Epithelial cell of alveolus of lung (primary cell): ENCODE measurements around the gene PCDHA4. TPM values are rescaled to one million over a fixed set of nuclear protein-coding genes. Genes with fewer than 3 reads are reported as not detected.

ENCODE experiments used
- total RNA-seq: library from RNA; depleted of rRNA; stranded (reverse); fragments of >200 nt; gene quantifications from 2 replicates; pipeline ENCODE4 v1.2.1, GENCODE V29; 2015

Gene PCDHA4
- 0.48 TPM in 1 of 2 replicates, not detected in the other for total RNA-seq

DNA sequence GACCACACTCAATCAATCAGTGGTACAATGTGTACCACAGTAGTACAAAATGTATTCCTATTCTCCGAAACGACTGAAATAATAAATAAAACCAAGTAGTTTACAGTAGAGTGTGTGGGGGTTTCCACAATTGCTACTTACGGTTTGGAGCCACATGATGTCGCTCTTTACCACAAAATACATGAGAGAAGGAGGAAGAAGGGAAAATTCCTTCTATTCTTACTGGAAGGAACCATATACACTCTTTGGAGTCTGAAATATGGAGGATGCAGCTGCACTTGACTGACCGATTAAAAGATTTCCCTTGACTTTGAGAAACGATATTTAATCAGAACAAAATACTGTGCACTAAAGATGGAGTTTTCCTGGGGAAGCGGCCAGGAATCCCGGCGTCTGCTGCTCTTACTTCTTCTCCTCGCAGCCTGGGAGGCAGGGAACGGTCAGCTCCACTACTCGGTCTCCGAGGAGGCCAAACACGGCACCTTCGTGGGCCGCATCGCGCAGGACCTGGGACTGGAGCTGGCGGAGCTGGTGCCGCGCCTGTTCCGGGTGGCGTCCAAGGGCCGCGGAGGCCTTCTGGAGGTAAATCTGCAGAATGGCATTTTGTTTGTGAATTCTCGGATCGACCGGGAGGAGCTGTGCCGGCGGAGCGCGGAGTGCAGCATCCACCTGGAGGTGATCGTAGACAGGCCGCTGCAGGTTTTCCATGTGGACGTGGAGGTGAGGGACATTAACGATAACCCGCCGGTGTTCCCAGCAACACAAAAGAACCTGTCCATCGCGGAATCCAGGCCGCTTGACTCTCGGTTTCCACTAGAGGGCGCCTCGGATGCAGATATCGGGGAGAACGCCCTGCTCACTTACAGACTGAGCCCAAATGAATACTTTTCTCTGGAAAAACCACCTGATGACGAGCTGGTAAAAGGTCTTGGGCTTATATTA is at the start of gene PCDHA4:
TSS of gene PCDHA4 (plus strand) at position 235 of the 942 bp plus-strand sequence.

DNA sequence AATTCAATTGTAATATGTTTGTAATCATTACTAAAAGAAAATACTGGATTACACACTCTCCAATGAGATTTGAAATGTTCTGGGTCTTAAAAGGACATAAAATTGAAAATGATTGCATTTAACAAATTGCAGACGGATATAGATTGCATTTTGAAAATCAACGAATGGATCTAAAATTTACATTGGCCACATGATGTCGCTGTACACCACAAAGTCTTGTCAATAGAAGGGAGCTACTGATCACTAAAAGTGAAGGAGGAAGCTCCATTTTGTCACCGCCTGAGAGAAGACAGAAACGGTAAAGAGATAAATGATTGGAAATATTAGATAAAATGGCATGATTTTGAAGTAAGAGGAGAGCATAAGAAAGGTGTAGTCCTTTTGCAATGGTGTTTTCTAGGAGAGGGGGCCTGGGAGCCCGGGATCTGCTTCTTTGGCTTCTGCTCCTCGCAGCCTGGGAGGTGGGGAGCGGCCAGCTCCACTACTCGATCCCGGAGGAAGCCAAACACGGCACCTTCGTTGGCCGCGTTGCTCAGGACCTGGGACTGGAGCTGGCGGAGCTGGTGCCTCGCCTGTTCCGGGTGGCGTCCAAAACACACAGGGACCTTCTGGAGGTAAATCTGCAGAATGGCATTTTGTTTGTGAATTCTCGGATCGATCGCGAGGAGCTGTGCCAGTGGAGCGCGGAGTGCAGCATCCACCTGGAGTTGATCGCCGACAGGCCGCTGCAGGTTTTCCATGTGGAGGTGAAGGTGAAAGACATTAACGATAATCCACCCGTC is 20.8 kb upstream of the PCDHA4 start, which contains the start of gene PCDHA1:
TSS of gene PCDHA1 (plus strand) at position 236 of the 782 bp plus-strand sequence.

DNA sequence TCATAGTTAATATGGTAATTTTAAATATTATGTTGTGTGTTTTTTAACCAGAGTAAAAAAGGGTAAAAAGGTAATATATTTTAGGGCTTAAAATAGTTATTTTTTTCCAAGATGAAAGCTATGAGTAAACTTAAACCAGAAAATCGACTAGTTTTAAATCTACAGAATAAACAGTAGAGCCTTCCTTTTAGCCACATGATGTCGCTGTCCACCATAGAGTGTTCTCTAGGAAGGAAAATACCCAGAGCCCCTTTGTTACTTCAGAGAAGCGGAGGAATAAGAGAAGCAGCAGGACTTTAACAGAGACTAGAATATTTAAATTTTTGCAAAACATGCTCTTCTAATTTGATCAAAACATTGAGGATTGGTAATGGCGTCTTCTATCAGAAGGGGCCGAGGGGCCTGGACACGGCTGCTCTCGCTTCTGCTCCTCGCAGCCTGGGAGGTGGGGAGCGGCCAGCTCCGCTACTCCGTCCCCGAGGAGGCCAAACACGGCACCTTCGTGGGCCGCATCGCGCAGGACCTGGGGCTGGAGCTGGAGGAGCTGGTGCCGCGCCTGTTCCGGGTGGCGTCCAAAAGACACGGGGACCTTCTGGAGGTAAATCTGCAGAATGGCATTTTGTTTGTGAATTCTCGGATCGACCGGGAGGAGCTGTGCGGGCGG is 12.1 kb upstream of the PCDHA4 start, which contains the start of gene PCDHA2:
TSS of gene PCDHA2 (plus strand) at position 258 of the 664 bp plus-strand sequence.

DNA sequence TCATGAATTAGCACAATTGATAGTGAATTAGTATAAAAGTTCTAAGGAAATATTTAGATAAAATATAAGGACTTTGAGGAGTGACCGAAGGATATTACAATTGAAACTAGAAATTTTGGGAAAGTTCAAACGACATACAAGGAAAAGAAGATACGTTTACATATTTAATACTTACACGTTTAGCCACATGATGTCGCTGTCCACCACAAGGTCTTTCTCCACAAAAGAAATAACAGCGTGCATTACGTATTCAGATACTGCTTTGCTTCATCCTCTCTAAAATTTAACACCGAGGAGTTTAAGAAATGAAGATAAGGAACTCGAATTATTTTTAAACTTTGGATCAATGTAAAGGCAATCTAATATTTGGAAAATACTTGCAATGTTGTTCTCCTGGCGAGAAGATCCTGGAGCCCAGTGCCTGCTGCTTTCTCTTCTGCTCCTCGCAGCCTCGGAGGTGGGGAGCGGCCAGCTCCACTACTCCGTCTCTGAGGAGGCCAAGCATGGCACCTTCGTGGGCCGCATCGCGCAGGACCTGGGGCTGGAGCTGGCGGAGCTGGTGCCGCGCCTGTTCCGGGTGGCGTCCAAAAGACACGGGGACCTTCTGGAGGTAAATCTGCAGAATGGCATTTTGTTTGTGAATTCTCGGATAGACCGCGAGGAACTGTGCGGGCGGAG is 5.9 kb upstream of the PCDHA4 start, which contains the start of gene PCDHA3:
TSS of gene PCDHA3 (plus strand) at position 242 of the 678 bp plus-strand sequence.

DNA sequence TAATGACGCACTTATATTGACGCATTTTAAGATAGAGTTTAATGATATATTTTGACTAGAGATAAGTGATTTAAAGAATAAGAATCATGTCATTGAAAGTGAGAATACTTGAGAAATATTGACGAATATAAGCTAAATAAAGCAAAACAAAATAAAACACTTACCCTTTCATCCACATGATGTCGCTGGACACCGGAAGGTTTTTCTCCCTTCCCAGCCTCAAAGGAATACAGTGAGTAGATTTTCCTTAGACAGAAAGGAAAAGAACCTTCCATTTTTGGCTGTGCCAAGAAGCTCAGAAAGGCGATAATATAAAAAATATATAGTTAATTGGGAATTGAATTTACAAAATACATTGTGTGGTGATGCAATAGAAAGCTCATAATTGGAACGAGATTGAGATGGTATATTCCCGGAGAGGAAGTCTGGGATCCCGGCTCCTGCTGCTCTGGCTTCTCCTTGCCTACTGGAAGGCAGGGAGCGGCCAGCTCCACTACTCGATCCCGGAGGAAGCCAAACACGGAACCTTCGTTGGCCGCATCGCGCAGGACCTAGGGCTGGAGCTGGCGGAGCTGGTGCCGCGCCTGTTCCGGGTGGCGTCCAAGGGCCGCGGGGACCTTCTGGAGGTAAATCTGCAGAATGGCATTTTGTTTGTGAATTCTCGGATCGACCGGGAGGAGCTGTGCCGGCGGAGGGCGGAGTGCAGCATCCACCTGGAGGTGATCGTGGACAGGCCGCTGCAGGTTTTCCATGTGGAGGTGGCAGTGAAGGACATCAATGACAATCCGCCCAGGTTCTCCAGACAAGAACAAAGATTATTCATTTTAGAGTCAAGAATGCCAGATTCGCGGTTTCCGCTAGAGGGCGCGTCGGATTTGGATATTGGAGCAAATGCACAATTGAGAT is 14.8 kb downstream of the PCDHA4 start, which contains the start of gene PCDHA5:
TSS of gene PCDHA5 (plus strand) at position 239 of the 906 bp plus-strand sequence.

DNA sequence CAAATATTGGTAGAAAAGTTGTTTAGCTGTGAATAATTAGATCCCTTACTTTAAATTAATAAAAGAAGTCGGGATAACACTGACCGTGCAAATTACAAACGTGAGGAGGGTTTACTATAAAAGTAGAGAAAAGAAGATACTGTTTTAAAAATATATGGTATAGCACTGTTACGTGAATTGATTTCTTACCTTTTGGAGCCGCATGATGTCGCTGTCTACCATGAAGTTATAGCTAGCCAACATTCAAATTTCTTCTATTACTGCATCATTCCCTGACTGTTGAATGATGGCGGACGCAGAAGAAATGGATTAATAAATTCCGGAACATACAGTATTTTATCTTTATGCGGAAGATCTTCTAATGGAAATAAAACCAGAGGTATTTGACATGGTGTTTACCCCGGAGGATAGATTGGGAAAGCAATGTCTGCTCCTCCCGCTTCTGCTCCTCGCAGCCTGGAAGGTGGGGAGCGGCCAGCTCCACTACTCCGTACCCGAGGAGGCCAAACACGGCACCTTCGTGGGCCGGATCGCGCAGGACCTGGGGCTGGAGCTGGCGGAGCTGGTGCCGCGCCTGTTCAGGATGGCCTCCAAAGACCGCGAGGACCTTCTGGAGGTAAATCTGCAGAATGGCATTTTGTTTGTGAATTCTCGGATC is 21.0 kb downstream of the PCDHA4 start, which contains the start of gene PCDHA6:
TSS of gene PCDHA6 (plus strand) at position 257 of the 658 bp plus-strand sequence. CDS start at position 389, 132 bp downstream.

DNA sequence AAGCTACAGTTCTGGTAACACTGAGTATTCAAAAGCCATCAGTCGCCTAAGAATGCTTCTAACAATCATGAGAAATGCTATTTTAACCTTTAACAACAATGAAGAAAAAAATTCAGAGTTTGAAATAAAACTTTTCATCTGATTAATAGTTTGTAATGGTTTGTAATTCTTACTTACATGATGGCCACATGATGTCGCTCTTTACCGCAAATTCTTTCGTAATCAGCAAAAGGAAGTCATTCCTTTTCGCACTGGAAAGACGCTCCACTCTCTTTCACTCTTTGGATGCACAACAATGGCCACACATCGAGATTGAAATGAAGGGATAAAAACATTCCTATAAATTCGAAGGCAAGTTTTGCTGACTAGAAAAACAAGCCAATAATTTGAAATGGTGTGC is 27.1 kb downstream of the PCDHA4 start, which contains the start of gene PCDHA7:
TSS of gene PCDHA7 (plus strand) at position 277 of the 400 bp plus-strand sequence. CDS start at position 392, 115 bp downstream.

DNA sequence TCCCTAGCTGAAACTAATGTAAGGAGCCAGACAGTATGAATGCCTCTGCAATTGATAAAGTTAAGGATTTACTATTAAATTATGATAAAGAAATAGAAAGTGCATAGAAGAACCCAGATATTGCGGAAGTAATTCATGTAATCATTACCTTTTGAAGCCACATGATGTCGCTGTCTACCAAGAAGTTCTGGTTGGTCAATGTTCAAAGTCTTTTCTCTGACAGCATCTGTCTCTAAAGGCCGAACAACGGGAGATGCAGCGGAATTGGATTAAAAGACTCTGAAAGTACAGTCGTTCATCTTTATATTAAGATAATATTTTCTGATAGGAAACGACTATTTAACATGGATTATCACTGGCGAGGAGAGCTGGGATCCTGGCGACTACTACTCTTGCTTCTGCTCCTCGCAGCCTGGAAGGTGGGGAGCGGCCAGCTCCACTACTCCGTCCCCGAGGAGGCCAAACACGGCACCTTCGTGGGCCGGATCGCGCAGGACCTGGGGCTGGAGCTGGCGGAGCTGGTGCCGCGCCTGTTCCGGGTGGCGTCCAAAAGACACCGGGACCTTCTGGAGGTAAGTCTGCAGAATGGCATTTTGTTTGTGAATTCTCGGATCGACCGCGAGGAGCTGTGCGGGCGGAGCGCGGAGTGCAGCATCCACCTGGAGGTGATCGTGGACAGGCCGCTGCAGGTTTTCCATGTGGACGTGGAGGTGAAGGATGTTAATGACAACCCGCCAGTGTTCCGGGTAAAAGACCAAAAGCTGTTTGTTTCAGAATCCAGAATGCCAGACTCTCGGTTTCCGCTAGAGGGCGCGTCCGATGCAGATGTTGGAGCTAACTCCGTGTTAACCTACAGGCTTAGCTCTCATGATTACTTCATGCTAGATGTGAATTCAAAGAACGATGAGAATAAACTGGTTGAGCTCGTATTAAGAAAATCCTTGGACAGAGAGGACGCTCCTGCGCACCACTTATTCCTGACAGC is 34.4 kb downstream of the PCDHA4 start, which contains the start of gene PCDHA8:
TSS of gene PCDHA8 (plus strand) at position 210 of the 985 bp plus-strand sequence. CDS start at position 345, 135 bp downstream.

DNA sequence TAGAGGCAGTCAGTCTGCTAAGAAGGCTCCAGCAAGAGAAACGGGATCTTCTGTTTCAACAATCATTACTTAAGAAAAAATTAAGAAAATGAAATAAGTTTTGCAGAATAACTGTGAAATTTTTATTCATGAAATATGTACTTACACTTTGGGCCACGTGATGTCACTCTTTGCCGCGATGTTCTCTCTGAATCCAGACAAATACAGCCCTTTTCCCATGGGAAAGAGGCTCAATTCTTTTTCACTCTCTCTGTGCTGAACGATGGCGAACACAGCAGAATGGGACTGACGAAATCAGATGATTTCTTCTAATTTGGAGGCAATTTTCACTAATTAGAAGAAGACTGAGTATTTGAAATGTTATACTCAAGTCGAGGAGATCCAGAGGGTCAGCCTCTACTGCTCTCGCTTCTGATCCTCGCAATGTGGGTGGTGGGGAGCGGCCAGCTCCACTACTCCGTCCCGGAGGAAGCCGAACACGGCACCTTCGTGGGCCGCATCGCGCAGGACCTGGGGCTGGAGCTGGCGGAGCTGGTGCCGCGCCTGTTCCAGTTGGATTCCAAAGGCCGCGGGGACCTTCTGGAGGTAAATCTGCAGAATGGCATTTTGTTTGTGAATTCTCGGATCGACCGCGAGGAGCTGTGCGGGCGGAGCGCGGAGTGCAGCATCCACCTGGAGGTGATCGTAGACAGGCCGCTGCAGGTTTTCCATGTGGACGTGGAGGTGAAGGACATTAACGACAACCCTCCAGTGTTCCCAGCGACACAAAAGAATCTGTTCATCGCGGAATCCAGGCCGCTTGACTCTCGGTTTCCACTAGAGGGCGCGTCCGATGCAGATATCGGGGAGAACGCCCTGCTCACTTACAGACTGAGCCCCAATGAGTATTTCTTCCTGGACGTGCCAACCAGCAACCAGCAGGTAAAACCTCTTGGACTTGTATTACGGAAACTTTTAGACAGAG is 41.6 kb downstream of the PCDHA4 start, which contains the start of gene PCDHA9:
TSS of gene PCDHA9 (plus strand) at position 244 of the 964 bp plus-strand sequence. CDS start at position 358, 114 bp downstream.

DNA sequence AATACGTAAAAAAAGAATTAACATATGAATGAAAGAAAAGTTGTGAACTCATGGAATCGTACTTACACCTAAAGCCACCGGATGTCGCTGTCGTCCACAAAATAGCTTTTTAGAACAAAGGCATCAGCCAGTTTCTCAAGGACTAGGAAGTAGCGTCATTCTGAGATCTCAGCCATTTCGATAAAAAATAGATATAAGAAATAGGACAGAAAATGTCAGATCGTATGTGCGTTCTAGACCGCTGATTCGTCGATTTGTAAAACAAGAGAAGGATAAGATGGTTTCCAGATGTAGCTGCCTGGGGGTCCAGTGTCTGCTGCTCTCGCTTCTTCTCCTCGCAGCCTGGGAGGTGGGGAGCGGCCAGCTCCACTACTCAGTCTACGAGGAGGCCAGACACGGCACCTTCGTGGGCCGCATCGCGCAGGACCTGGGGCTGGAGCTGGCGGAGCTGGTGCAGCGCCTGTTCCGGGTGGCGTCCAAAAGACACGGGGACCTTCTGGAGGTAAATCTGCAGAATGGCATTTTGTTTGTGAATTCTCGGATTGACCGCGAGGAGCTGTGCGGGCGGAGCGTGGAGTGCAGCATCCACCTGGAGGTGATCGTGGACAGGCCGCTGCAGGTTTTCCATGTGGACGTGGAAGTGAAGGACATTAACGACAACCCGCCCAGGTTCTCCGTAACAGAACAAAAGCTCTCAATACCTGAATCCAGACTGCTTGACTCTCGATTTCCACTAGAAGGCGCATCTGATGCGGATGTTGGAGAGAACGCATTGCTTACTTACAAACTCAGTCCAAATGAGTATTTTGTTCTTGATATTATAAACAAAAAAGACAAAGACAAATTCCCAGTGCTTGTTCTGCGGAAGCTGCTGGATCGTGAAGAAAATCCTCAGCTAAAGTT is 49.2 kb downstream of the PCDHA4 start, which contains the start of gene PCDHA10:
TSS of gene PCDHA10 (plus strand) at position 126 of the 903 bp plus-strand sequence. CDS start at position 278, 152 bp downstream.

Other genes starting within 250 kb of the PCDHA4 start
- 40.7 and 84.2 TPM in 2 replicates for gene SRA1, start 249.6 kb upstream of the PCDHA4 start, total RNA-seq
- 5.4 and 6.9 TPM in 2 replicates for gene APBB3, start 242.5 kb upstream of the PCDHA4 start, total RNA-seq
- 39.0 and 45.8 TPM in 2 replicates for gene SLC35A4, start 242.2 kb upstream of the PCDHA4 start, total RNA-seq
- gene CD14, start 173.9 kb upstream of the PCDHA4 start, total RNA-seq = 0.26 and 1.8 TPM in 2 replicates
- 4.9 and 50.5 TPM in 2 replicates for gene TMCO6, start 167.6 kb upstream of the PCDHA4 start, total RNA-seq
- 58.6 and 67.5 TPM in 2 replicates for gene NDUFA2, start 159.4 kb upstream of the PCDHA4 start, total RNA-seq
- 63.4 and 92.9 TPM in 2 replicates for gene IK, start 159.2 kb upstream of the PCDHA4 start, total RNA-seq
- gene WDR55, start 142.2 kb upstream of the PCDHA4 start, total RNA-seq = 16.8 and 16.9 TPM in 2 replicates
- 0.26 and 0.64 TPM in 2 replicates for gene DND1, start 133.5 kb upstream of the PCDHA4 start, total RNA-seq
- 41.6 and 81.6 TPM in 2 replicates for gene HARS1, start 115.7 kb upstream of the PCDHA4 start, total RNA-seq
- 23.9 and 25.6 TPM in 2 replicates for gene HARS2, start 115.6 kb upstream of the PCDHA4 start, total RNA-seq
- 30.4 TPM in 2 replicates for gene ZMAT2, start 106.6 kb upstream of the PCDHA4 start, total RNA-seq
- not detected in 2 replicates for gene PCDHA1, start 20.9 kb upstream of the PCDHA4 start, total RNA-seq
- not detected in 2 replicates for gene PCDHA2, start 12.2 kb upstream of the PCDHA4 start, total RNA-seq
- gene PCDHA3, start 6.0 kb upstream of the PCDHA4 start, total RNA-seq = under 0.01 TPM in 1 of 2 replicates, not detected in the other
- gene PCDHA5, start 14.5 kb downstream of the PCDHA4 start, total RNA-seq = not detected in 2 replicates
- gene PCDHA6, start 20.9 kb downstream of the PCDHA4 start, total RNA-seq = not detected in 2 replicates
- gene PCDHA7, start 27.2 kb downstream of the PCDHA4 start, total RNA-seq = under 0.01 TPM in 1 of 2 replicates, not detected in the other
- gene PCDHA8, start 34.1 kb downstream of the PCDHA4 start, total RNA-seq = not detected in 2 replicates
- gene PCDHA9, start 41.3 kb downstream of the PCDHA4 start, total RNA-seq = under 0.01 TPM in 1 of 2 replicates, not detected in the other
- gene PCDHA10, start 48.8 kb downstream of the PCDHA4 start, total RNA-seq = under 0.01 TPM in 1 of 2 replicates, not detected in the other
- gene PCDHA11, start 61.9 kb downstream of the PCDHA4 start, total RNA-seq = not detected in 2 replicates
- gene PCDHA12, start 68.2 kb downstream of the PCDHA4 start, total RNA-seq = under 0.01 TPM in 1 of 2 replicates, not detected in the other
- gene PCDHA13, start 75.1 kb downstream of the PCDHA4 start, total RNA-seq = not detected in 2 replicates
- 0.26 TPM in 1 of 2 replicates, not detected in the other for gene PCDHAC1, start 119.2 kb downstream of the PCDHA4 start, total RNA-seq
- 0.39 TPM in 1 of 2 replicates, not detected in the other for gene PCDHAC2, start 159.4 kb downstream of the PCDHA4 start, total RNA-seq
- gene PCDHB1, start 244.3 kb downstream of the PCDHA4 start, total RNA-seq = not detected in 2 replicates